Stimulated activated CD8-positive, alpha-beta memory T cell treated with anti-CD3 and anti-CD28 coated beads, Interleukin-15, amount 100 ng/mL, for 1 hour (primary cell): ENCODE data around the gene RUBCN.
"Not testable (repeated sequence)": the region's sequence is repeated elsewhere in the genome, so short reads cannot be mapped to it uniquely, and the experiment has no call there.

Experiments
- DNase-seq: peaks from one replicate; pipeline ENCODE4 v3.0.0-alpha.2; 2020; ENCODE audit warnings: low read depth

Gene RUBCN

GRCh38 chr3:197657541-197658292 is 79.0 kb downstream of the RUBCN start:
- DNase-seq: not testable (repeated sequence)

- not testable (repeated sequence) for DNase-seq
Observed at GRCh38 chr3:197656960-197657359, 79.7 kb downstream of the RUBCN start.

- DNase-seq: not testable (repeated sequence)
Observed at GRCh38 chr3:197656129-197656528, 80.6 kb downstream of the RUBCN start.

- not testable (repeated sequence) for DNase-seq
Observed at GRCh38 chr3:197654998-197655330, 81.7 kb downstream of the RUBCN start.

- not testable (repeated sequence) for DNase-seq
Observed at GRCh38 chr3:197654090-197654997, 82.4 kb downstream of the RUBCN start.

- not testable (repeated sequence) for DNase-seq
Observed at GRCh38 chr3:197652860-197653259, 83.8 kb downstream of the RUBCN start.

- not testable (repeated sequence) for DNase-seq
Observed at GRCh38 chr3:197647649-197648048, 89.1 kb downstream of the RUBCN start.

GRCh38 chr3:197647191-197647590 is 89.5 kb downstream of the RUBCN start:
- DNase-seq: not testable (repeated sequence)

- DNase-seq: not testable (repeated sequence)
Observed at GRCh38 chr3:197646294-197646693, 90.4 kb downstream of the RUBCN start.

- not testable (repeated sequence) for DNase-seq
Observed at GRCh38 chr3:197637556-197637955, 99.1 kb downstream of the RUBCN start.

- DNase-seq: not testable (repeated sequence)
Observed at GRCh38 chr3:197631989-197632388, 104.7 kb downstream of the RUBCN start.

GRCh38 chr3:197630766-197631165 is 105.9 kb downstream of the RUBCN start:
- not testable (repeated sequence) for DNase-seq

- not testable (repeated sequence) for DNase-seq
Observed at GRCh38 chr3:197629286-197629685, 107.4 kb downstream of the RUBCN start.

- peak; percentile 71 for DNase-seq
Observed at GRCh38 chr3:197627772-197628523, 108.8 kb downstream of the RUBCN start.

GRCh38 chr3:197627158-197627771 is 109.4 kb downstream of the RUBCN start:
- DNase-seq: not testable (repeated sequence)

GRCh38 chr3:197626404-197627157 is 110.1 kb downstream of the RUBCN start:
- not testable (repeated sequence) for DNase-seq

- DNase-seq: not testable (repeated sequence)
Observed at GRCh38 chr3:197621478-197621877, 115.2 kb downstream of the RUBCN start.
